Astrocyte (in vitro differentiated cells and primary cell): ENCODE measurements around the gene COL6A6. TPM values are rescaled to one million over a fixed set of nuclear protein-coding genes. Genes with fewer than 3 reads are reported as not detected.

Source experiments
- DNase-seq: peaks from one replicate; pipeline ENCODE4 v3.0.0-alpha.2; 2010; ENCODE audit warnings: low read depth
- FAIRE-seq: peaks from 2 replicates; lab custom pipeline; 2011; peaks lifted over from hg19 to GRCh38; lab: Jason Lieb, UNC
- H2AFZ ChIP-seq: 2 replicates; pipeline ENCODE4 v1.6.0; 2012; ENCODE audit warnings: low read depth, low read length, inconsistent platforms
- H3K27ac ChIP-seq: 2 replicates; pipeline ENCODE4 v1.5.1; 2011; ENCODE audit warnings: low read depth, low read length, inconsistent platforms
- H3K27me3 ChIP-seq: 2 replicates; pipeline ENCODE4 v1.6.0; 2011; ENCODE audit warnings: low read length, inconsistent platforms; ENCODE audit not compliant: insufficient read depth
- H3K36me3 ChIP-seq: 2 replicates; pipeline ENCODE4 v1.5.1; 2011; ENCODE audit warnings: low read length, inconsistent platforms; ENCODE audit not compliant: insufficient read depth
- H3K4me1 ChIP-seq: 2 replicates; pipeline ENCODE4 v1.5.1; 2011; ENCODE audit warnings: low read length, inconsistent platforms; ENCODE audit not compliant: insufficient read depth
- H3K4me2 ChIP-seq: 2 replicates; pipeline ENCODE4 v1.6.0; 2012; ENCODE audit warnings: low read length, inconsistent platforms
- H3K4me3 ChIP-seq: 2 replicates; pipeline ENCODE4 v1.5.1; 2011; ENCODE audit warnings: low read depth, mild to moderate bottlenecking, low read length, inconsistent platforms; ENCODE audit not compliant: insufficient read depth
- H3K79me2 ChIP-seq: 2 replicates; pipeline ENCODE4 v1.6.0; 2012; ENCODE audit warnings: mild to moderate bottlenecking, low read length, inconsistent platforms; ENCODE audit not compliant: insufficient read depth
- H3K9ac ChIP-seq: 2 replicates; pipeline ENCODE4 v1.6.0; 2012; ENCODE audit warnings: mild to moderate bottlenecking, low read length, inconsistent platforms
- H3K9me3 ChIP-seq: 2 replicates; pipeline ENCODE4 v1.5.1; 2012; ENCODE audit warnings: low read depth, mild to moderate bottlenecking, low read length, inconsistent platforms; ENCODE audit not compliant: insufficient read depth
- H4K20me1 ChIP-seq: 2 replicates; pipeline ENCODE4 v1.6.0; 2012; ENCODE audit warnings: low read length, inconsistent platforms; ENCODE audit not compliant: insufficient read depth
- H3K27ac Mint-ChIP-seq: one replicate; pipeline ENCODE4 v1.8.0; 2021; ENCODE audit warnings: mild to moderate bottlenecking, mixed read lengths; ENCODE audit not compliant: unreplicated experiment
- H3K27me3 Mint-ChIP-seq: one replicate; pipeline ENCODE4 v1.8.0; 2021; ENCODE audit warnings: low read depth, mixed read lengths; ENCODE audit not compliant: unreplicated experiment
- H3K36me3 Mint-ChIP-seq: one replicate; pipeline ENCODE4 v1.8.0; 2021; ENCODE audit warnings: low read depth, mixed read lengths; ENCODE audit not compliant: unreplicated experiment
- H3K4me1 Mint-ChIP-seq: one replicate; pipeline ENCODE4 v1.8.0; 2021; ENCODE audit warnings: low read depth, mixed read lengths; ENCODE audit not compliant: unreplicated experiment
- H3K4me3 Mint-ChIP-seq: one replicate; pipeline ENCODE4 v1.8.0; 2021; ENCODE audit warnings: mild to moderate bottlenecking, moderate library complexity, mixed read lengths; ENCODE audit not compliant: unreplicated experiment
- H3K9me3 Mint-ChIP-seq: one replicate; pipeline ENCODE4 v1.8.0; 2021; ENCODE audit warnings: mild to moderate bottlenecking, mixed read lengths; ENCODE audit not compliant: unreplicated experiment
- CTCF ChIP-seq: IDR thresholded peaks from 2 replicates; pipeline ENCODE4 v1.5.1; 2011; ENCODE audit warnings: low read depth, mild to moderate bottlenecking, inconsistent platforms, low read length, moderate library complexity; ENCODE audit not compliant: insufficient read depth
- EZH2 ChIP-seq: IDR thresholded peaks from 2 replicates; pipeline ENCODE4 v1.6.1; 2012; ENCODE audit warnings: mild to moderate bottlenecking, low read length, inconsistent platforms; ENCODE audit not compliant: insufficient read depth
- total RNA-seq: library from RNA; stranded (reverse); gene quantifications from 2 replicates; pipeline ENCODE4 v1.2.1, GENCODE V29; 2021

The COL6A6 gene
- total RNA-seq, 1 donor from 2014 or later, result 0.09 TPM

GRCh38 chr3:130548356-130548755, 31.4 kb downstream of the COL6A6 start:
- no peaks in the 10 kb centered on the region for H3K4me1 ChIP-seq
- H3K4me3 Mint-ChIP-seq, result no peak overlapping the region
- H3K9me3 ChIP-seq, result peaks cover 8% of the 10 kb centered on the region
- no peaks in the 10 kb centered on the region for H3K4me1 Mint-ChIP-seq
- H3K27ac ChIP-seq, result no peak overlapping the region
- peaks cover 2% of the 10 kb centered on the region for H3K9me3 Mint-ChIP-seq
- H3K9ac ChIP-seq, result no peak overlapping the region
- H3K27me3 ChIP-seq, result no peaks in the 10 kb centered on the region
- H3K36me3 Mint-ChIP-seq, result no peaks in the 10 kb centered on the region
- no peak overlapping the region for H3K4me3 ChIP-seq
- no peak overlapping the region for H2AFZ ChIP-seq
- H3K27ac Mint-ChIP-seq, result no peak overlapping the region
- TF ChIP-seq EZH2 (no peak), CTCF (no peak)
- H3K27me3 Mint-ChIP-seq, result peaks cover 2% of the 10 kb centered on the region
- H3K4me2 ChIP-seq, result no peak overlapping the region
- DNase-seq (no peak), FAIRE-seq (no peak)
- no peaks in the 10 kb centered on the region for H4K20me1 ChIP-seq
- H3K36me3 ChIP-seq, result no peaks in the 10 kb centered on the region
- H3K79me2 ChIP-seq, result no peaks in the 10 kb centered on the region

- Histone ChIP-seq H3K36me3 (no peaks in the 10 kb centered on the region), H3K4me2 (no peak overlapping the region), H3K4me1 (no peaks in the 10 kb centered on the region), H3K4me3 (no peak overlapping the region), H2AFZ (no peak overlapping the region), H3K79me2 (no peaks in the 10 kb centered on the region), H4K20me1 (no peaks in the 10 kb centered on the region), H3K27ac (no peak overlapping the region), H3K9me3 (peaks cover 2% of the 10 kb centered on the region), H3K27me3 (no peaks in the 10 kb centered on the region), H3K9ac (no peak overlapping the region)
- no peak for TF ChIP-seq EZH2
- no peak for TF ChIP-seq CTCF
- H3K36me3 Mint-ChIP-seq, result no peaks in the 10 kb centered on the region
- H3K27me3 Mint-ChIP-seq, result no peaks in the 10 kb centered on the region
- no peak overlapping the region for H3K4me3 Mint-ChIP-seq
- FAIRE-seq (no peak), DNase-seq (no peak)
- no peak overlapping the region for H3K27ac Mint-ChIP-seq
- H3K4me1 Mint-ChIP-seq, result no peaks in the 10 kb centered on the region
- H3K9me3 Mint-ChIP-seq, result peaks cover 2% of the 10 kb centered on the region
Measured at GRCh38 chr3:130557336-130558035, 40.5 kb downstream of the COL6A6 start.

- DNase-seq, result no peak
- no peak overlapping the region for H3K9ac ChIP-seq
- Mint-ChIP-seq H3K27me3 (no peaks in the 10 kb centered on the region), H3K36me3 (no peaks in the 10 kb centered on the region), H3K4me3 (no peak overlapping the region), H3K27ac (no peak overlapping the region), H3K9me3 (peaks cover 2% of the 10 kb centered on the region), H3K4me1 (no peaks in the 10 kb centered on the region)
- H3K27ac ChIP-seq, result no peak overlapping the region
- no peaks in the 10 kb centered on the region for H3K79me2 ChIP-seq
- TF ChIP-seq EZH2 (no peak), CTCF (no peak)
- no peak overlapping the region for H3K4me2 ChIP-seq
- no peaks in the 10 kb centered on the region for H4K20me1 ChIP-seq
- no peak overlapping the region for H3K4me3 ChIP-seq
- no peak overlapping the region for H2AFZ ChIP-seq
- H3K9me3 ChIP-seq, result no peaks in the 10 kb centered on the region
- H3K36me3 ChIP-seq, result no peaks in the 10 kb centered on the region
- FAIRE-seq, result no peak
- no peaks in the 10 kb centered on the region for H3K27me3 ChIP-seq
- H3K4me1 ChIP-seq, result no peaks in the 10 kb centered on the region
Measured at GRCh38 chr3:130558366-130558765, 41.4 kb downstream of the COL6A6 start.
